GM18873 (cell line): ENCODE data around the gene TBL3.
"Not testable (repeated sequence)": the region's sequence is repeated elsewhere in the genome, so short reads cannot be mapped to it uniquely, and the experiment has no call there.

Experiments used
- ATAC-seq: cut with Tn5 transposase; IDR thresholded peaks from one replicate; pipeline ENCODE4 v1.9.1; 2021; ENCODE audit warnings: mild to moderate bottlenecking, moderate library complexity, moderate number of reproducible peaks; ENCODE audit not compliant: unreplicated experiment, low FRiP score

TBL3 gene

DNA sequence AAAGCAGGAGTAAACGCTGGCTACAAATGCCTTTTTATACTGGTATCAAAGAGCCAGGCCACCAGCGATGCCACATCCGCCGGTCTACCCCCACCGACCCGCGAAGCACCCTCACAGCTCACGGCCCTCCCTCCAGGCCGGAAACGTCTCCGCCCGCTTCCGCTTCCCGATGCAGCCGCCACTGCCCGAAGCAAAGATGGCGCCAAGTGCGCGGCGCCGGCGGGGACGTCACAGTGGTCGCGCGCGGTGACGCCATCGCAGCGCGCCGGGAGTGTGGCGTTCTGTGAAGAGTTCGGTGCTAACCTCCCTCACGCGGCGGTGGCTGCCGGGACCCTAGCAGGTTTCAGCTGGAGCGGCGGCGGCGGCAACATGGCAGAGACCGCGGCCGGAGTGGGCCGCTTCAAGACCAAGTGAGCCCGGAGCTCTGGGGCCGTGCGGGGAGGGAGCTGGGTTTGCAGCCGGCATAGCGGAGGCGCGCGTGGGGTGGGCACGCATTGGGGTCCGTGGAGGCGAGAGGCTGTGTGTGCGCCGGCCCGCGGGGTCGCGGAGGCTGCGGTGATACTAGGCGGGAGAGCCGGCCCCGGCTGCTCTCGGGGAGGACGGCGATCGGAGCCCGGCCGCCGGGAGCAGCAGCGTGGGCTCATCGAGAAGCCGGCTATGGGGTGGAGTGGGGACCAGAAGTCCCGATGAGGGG lies at the start of gene TBL3:
TSS of gene TBL3 (plus strand) at position 258 of the 694 bp plus-strand sequence. CDS start at position 370, 112 bp downstream.
- peak; percentile 51 for ATAC-seq

DNA sequence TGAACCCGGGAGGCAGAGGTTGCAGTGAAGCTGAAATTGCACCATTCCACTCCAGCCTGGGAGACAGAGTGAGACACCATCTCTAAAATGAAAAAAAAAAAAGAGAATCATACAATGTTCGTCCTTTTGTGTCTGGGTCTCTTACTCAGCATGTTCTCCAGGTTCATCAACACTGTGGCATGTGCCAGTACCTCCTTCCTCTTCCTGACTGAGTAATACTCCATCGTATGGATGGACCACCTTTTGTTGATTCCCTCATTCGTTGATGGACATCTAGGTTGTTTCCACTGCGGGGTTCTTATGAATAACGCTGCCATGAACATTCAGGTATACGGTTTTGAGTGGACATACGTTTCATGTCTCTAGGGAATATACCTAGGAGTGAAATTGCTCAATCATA lies 49.5 kb upstream of the TBL3 start:
- no peak for ATAC-seq

DNA sequence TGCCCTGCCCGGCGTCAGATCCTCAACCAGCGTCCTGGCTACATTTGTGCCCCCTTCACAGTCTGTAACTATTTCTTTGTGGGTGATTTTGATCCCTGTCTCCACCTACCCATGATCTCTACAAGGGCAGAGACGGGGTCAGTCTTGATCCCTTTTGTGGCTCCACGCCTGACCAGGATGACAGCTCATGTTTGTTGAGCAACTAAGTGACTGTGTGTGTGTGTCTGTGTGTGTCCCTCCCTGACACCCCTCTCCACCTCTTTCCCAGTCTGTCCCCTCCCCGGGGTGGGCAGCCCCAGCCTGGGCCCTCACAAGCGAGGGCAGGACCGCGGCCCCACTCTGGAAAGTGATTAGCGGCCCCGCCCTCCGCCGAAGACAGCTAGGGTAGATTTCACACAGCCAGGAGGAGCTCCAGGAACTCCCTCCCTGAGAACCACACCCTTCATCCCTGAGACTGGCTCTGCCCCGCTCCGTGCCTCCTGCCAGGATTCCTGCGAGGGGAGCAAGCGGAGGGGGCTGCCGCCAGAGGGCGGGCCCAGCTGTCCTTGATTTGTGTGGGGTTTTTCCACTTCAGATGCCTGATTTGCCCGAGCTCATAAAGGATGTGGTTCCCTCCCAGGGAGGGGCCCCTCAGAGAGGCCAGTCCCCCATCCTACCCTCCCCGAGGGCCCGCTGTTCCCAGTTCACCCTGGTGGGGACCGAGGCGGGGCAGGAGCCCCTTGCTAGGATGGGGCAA lies 48.4 kb upstream of the TBL3 start:
- no peak for ATAC-seq

DNA sequence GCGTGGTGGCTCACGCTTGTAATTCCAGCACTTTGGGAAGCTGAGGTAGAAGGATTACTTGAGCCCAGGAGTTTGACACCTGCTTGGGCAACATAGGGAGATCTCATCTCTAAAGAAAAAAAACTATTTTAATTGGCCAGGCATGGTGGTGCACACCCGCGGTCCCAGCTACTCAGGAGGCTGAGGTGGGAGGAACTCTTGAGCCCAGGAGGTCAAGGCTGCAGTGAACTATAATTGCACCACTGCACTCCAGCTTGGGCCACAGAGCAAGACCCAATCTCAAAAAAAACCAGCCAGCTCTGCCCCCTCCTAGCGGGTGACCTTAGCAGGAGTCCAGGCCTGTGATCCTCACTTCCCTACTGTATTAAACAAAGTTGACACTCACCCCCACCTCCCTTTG lies 47.8 kb upstream of the TBL3 start:
- no peak for ATAC-seq

DNA sequence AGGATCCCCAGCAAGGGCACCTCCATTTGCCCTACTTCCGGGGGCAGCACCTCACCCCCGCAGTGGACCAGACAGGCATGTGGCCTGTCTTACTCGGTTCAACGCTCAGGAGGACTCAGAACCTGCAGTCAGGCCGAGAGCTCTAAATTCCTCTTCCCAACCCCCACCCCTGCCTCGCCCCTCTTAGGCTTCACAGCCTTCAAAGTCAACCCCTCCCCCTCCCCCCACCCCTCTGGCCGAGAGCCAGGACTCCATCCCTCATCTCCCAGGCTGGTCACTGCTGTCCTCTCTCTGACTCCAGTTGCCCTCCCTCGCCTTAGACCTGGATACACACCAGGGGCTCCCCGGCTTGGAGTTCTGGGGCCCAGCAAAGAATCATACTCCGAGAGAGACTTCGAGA lies 45.6 kb upstream of the TBL3 start:
- ATAC-seq = no peak

DNA sequence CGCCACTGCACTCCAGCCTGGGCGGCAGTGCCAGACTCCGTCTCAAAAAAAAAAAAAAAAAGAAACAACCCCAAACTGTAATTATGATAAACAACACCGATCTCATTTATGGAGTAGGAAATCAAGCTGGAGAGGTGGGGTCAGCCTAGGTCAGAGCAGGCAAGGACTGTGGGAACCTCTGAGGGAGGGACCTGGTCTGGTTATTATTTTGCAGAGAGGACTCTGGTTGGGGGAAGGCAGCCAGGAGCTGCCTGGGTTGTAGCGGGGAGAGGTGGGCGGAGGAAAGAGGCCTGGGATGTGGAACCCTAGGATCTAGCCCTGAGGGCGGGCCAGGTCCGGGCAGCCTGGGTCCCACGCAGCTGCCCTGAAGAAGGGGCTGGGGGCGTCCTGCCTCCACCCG lies 42.7 kb upstream of the TBL3 start:
- no peak for ATAC-seq

DNA sequence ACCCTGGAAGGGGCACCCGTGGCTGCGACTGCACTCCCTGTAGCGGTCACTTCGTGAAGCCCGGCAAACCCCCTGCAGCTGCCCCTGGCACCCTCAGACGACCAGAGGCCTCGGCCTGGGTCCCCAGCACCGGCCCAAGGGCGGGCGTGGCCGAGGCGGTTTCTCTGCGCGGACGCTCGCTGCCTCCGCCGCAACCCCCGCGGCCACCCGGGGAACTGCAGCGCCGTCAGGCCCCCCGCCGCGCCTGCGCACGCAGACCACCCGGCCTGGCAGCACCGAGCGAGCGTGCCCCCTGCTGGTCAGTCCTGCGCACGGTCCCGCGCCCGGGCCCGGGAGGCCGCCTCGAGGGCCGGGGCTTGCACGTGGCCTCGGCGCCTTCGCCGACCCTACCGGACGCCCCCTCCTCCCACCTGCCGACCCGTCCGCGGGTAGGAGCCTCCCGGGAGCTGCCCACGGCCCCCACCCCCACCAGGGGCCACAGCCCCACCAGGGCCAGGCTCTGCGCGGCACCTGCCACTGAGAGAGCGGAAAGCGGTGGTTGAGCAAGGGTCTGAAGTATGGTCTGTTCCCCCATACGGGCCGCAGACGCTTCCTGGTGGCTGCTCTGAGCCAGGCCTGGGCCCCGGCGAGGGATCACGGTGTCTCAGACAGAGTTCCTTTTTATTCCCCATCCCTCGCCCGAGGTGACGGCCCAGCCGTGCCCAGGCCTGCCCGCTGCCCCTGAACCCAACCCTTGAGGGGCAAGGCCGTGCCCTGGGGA lies 42.1 kb upstream of the TBL3 start:
- no peak for ATAC-seq

DNA sequence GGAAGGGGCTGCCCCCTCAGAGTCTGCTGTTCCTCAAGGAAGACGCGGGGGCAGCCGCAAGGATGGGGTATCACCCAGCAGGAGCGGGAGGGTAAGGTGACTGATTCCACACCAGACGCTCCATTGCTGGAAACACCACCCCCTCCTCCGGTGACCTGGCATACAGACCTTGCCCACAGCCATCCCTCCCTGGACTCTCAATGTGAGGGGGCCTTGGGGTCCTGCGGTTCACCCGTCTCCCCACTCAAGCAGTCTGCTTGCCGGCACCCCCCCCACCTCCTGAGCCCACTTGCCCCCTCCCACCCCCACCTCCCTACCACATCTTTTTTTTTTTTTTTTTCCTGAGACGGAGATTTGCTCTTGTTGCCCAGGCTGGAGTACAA lies 41.5 kb upstream of the TBL3 start:
- no peak for ATAC-seq

DNA sequence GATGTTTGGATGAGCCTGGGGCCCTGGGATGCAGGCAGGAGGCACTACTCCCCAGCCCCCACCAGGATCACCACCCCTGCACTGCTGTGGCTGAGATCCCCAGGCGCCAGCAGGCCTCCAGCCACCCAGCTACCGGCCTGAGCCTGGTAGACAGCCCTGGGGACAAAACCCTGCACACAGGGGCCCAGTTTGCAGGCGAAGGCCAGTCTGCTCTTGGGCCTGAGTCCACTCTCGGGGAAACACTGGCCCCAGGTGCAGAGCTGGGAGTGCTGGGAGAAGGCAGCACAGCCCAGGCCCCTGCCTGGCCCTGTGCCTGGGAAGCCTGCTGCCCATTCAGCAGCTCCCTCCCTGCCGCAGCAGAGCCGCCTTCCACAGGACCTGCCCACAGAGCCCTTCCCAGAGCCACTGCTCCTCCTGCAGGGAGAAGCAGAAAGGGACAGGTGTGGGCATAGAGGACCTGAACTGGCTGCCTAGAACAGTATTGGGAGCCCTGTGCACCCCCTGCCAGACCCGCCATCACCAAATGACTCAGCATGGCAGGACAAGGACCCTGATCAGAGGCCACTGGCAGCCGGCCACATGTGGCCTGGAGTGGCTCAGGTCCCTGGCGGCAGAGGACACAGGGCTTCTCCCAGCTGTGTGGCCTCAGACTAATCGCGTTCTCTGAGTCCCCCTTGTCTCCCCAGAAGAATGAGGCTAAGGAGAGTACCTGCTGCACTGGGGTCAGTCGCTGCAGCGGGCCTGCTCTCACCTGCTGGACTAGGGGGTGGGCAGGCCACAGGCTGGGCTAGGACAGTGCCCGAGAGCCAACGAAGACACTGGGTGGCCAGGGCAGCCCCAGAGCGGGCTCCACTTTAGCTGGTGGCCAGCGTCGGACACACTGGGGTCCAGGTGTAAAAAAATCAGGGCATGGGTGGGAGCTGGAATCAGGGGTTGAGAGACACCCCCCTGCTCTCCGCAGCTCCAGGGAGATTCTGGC lies 39.5 kb upstream of the TBL3 start:
- ATAC-seq = no peak

DNA sequence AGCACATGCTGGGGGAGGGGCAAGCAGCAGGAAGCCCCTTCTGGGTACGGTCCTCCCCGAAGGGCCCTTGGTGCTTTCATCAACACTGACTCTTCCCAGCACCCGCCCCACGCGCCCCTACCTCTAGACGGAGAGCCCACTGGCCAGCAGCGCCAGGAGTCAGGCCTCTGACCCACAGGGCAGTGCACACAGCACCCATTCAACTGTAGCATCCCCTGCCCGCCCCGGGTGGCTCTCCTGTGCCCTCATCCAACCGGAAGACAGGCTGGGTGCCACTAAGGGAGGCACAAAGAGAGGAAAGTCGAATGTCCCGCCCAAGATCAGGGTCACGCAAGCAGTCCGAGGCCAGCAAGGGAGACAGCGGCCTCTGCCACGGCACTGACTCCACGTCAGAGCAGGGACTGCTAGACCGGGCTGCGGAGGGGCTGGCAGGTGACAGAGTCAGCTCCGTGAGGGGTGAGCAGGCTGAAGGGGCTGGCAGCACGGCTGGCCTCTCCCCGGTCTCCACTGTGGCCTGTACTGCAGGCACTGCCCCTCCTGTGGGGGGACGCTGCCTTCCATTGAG lies 38.7 kb upstream of the TBL3 start:
- ATAC-seq = no peak

DNA sequence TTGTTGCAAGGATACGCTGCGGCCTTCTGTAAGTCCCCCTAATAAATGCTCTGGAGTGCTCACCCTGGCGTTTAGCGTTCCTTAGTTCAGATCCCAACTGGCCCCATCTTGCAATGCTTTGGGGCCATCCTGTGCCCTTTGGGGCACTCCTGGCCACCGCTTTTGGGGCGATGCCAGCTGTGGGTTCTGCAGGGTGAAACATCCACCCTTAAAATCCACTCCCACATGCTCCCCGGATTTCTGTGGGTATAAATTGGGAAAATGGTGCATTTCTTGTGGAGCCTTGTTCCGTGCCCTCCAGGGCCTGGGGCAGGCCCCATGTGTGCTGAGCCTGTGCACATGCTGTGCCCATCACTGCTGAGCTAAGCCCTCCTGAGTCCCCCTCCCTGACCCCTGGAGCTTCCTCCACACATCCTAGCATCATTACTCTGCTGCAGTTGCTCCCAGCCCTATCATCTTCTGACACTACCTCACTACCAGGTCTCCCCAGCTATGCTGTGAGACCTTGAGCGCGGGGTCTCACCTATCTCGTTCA lies 34.8 kb upstream of the TBL3 start:
- ATAC-seq = no peak

DNA sequence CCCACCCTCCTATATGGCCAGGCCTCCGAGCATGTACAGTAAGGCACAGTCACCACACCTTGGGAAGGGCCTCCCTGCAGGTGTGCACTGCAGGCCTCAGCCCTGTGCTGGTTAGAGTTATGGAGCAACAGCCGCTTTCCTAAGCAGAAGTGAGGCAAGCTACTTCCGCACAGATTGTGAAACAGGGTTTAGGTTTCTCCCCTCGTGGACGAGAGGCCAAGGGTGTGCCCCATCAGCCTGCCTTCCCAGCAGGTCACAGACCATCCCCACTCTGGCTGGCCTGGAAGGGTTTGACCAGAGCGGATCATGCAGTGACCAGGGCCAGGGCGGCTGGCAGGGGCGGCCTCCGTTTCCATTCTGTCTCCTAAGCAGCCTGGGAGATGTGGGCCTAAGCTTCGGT lies 33.5 kb upstream of the TBL3 start:
- ATAC-seq = no peak

DNA sequence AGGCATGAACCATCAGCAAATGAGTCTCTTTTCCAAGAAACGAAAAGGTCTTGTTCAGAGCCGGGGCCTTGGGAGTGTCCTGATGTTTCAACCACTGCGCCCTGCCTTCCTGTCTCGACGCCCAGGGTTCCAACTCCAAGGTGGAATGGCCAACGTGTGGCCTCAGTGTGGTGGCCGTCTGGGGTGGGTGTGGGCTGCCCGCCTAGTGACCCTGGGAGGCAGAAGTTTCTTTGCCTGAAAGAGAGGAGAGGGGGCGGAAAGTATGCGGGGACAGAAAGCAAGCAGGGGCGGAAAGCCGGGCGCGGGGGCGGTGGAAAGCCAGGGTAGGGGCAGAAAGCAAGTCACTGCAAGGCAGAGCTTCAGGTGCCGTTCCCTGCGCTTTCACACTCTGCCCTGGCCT lies 32.9 kb upstream of the TBL3 start:
- ATAC-seq = no peak

DNA sequence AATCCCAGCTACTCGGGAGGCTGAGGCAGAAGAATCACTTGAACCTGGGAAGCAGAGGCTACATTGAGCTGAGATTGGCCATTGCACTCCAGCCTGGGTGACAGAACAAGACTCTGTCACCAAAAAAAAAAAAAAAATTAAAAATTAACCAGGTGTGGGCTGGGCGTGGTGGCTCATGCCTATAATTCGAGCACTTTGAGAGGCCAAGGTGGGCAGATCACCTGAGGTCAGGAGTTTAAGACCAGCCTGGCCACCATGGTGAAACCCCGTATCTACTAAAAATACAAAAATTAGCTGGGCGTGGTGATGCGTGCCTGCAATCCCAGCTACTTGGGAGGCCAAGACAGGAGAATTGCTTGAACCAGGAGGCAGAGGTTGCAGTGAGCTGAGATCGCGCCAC lies 32.0 kb upstream of the TBL3 start:
- ATAC-seq = not testable (repeated sequence)

DNA sequence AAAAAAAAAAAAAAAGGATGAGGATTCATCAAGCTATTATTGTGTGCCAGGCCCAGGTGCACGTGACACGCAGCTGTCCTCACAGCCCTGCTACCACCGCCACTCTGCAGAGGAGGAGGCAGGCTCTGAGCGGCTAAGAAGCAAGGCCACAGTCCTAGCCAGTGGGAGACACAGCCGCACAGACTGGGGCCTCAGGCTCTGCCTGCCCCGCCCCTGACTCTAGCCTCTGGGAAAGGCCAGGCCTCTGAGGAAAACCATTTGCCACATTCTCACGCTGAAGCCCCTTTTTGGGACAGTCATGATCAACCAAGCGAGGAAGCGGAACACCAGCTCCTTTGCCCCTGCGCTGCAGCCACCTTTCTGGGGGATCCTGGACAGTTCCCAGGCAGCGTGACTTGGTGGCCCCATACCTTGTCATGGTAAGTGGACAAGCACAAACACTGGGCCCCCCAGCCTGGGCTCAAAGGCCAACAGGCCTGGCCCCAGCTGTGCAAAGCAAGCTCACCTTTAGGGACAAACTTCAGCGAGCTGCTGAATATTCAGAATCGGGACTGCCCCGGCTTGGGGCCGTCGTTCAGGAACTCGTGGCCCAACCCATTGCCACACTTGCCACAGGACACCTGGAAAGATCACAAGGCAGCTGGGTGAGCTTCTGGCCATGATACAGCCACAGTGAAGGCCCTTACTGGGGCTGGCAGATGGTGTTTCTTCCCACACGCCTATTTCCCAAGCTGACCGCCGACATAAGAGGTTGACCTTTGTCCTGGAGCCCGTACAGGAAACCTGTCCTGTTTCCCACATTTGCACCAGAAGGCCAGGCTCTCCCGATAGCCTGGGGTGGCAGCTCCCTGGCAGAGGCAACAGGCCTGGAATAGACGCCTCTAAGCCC lies 31.3 kb upstream of the TBL3 start:
- no peak for ATAC-seq

DNA sequence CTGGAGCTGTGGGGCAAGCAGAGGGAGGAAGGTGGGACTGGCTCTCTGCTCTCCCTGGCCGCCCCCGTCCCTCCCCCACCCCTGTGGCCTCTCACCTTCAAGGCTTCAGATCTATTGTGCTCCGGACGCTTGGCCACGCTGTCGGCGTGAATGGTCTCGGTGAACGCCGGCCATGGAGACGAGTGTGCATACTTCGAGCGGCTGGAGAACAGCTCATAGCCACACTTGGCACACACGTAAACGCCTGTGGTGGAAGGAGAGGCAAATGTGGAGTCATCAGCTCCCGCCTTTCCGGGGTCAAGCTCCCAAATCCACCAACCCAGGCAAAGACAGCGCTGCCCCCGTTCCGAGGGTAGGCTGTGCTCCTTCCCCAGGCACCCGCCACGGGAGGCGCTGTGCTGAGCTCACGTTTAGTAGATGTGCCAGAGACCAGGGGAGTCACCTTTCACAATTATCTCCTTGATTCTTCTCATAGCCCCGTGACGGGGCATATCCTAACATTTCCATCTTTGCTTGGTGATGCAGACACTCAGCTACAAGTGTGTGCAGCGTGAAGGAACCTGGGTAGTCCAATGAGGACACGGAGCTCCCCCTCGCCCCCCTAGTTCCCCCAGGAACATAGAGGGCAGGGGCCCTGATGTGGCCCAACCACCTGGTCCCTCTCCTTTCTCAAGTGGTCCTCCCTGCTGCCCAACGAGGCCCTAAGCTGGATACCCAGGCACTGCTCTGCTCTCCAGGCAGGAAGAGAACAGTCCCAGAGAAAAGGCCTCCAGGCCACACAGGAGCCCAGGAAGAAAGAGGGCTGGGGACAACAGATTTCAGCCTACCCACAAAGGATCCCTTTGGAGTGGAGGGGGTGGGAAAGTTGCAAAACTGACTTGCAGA lies 30.4 kb upstream of the TBL3 start:
- ATAC-seq = no peak

DNA sequence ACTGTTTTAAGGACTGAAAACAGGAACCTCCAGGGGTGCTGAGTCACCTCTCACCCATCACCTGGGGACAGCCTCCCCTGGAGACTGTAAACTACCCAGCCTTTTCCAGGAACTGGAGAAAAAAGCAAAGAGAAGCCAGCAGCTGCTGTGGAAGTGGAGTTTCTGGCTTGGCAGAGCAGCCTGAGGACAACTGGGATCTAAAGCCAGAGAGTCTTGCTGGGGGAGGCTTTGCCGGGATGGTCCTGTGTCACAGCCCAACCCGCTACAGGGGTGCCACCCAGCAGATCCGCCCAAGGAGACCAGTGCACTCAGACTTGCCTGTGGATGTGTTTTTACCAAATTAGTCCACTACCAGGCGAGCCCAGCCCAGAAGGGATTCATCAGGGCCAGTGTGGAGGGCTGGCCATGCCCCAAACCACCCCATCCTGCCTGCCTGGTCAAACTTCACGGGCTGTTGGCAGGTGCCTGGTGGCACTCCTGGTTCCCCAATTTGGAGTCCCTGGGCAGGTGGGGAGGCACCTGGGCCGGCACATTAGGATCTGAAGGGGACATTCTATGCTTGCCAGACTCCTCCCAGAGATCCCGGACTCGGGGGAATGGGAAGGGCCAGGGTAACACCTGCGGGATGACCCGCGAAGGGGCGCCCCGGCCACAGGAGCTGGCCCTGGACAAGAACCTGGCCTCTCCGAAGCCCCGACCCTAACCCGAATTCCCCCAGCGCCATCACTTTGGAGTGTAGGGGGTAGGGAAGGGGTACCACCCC lies 29.6 kb upstream of the TBL3 start:
- no peak for ATAC-seq
